ENCODE data around the gene BEST4. TPM values are rescaled to one million over a fixed set of nuclear protein-coding genes. Genes with fewer than 3 reads are reported as not detected.
A peak's percentile ranks its signal among the peaks of the same experiment; 100 is the strongest.

The BEST4 gene
- total and polyA plus RNA-seq, 2 of the 13 experiments (the other 11 are each of a cell fraction or from before 2014, with no cell fraction given) = 0.77 to 1.4 TPM

DNA sequence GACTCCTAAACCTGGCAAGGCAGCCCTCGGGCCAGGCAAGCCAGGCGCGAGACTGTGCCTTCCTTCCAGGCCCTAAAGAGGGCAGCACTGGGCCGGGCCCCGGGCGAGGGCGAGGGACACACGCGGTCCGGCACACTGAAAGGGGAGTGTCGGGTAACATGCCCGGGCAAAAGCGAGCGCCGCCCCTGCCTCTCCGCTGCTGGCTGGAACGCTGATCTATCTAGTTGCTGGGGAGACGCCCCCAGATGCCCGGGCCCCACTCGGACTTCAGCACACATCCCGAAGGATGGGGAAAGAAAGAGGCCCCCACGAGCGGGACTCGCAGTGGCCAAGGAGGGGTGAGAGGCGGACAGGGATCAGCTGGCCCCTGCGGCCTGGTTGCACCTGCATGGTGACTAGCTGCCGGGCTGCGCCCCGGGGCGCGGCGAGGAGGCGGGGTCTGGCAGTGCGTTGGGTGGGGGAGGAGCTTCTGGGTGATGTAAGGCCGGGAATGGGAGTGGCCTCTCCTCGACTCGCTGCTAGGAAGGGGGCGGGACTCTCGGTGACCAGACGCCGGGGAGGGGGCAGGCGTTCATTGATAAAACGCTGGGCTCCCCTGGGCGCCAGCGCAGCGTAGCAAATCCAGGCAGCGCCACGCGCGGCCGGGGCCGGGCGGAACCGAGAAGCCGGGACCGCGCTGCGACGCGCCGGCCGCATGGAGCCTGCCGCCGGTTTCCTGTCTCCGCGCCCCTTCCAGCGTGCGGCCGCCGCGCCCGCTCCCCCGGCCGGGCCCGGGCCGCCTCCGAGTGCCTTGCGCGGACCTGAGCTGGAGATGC lies 12.0 kb upstream of the BEST4 start, which contains the start of gene PLK3 (continued):
- no peak for TF ChIP-seq ZNF841 (CRISPR knock-in tag; IDR thresholded peaks at IDR 0.05; ENCODE audit: borderline replicate concordance)
- 0 out of 2 replicates have a peak, but pooled peaks have one; percentile 5 for TF ChIP-seq SRF (IDR thresholded peaks at IDR 0.05; ENCODE audit: low read depth, low read length)
- TF ChIP-seq ZNF558 (CRISPR knock-in tag; IDR thresholded peaks at IDR 0.05; ENCODE audit: borderline replicate concordance) = peak; percentile 55; the same call in 1 of the 2 replicates
- TF ChIP-seq ZNF224 (CRISPR knock-in tag; IDR thresholded peaks at IDR 0.05) = peak; percentile 97
- peak; percentile 96 for TF ChIP-seq PAX8 (CRISPR knock-in tag; IDR thresholded peaks at IDR 0.05; ENCODE audit: borderline replicate concordance)
- TF ChIP-seq, protein P1, sequence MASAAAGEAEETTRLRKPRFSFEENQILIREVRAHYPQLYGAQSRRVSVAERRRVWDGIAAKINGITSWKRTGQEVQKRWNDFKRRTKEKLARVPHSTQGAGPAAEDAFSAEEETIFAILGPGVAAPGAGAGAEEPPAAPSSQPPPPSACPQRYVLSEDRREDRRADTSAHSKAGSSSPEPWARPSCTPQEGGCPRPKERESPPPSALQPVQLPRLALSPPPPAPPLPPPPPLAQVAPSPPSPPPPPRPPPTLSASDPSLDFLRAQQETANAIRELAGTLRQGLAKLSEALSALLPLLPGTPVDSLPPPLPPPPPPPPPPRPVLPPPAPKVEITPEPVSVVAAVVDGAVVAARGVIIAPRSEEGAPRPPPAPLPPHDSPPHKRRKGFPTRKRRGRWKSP (CRISPR knock-in tag; IDR thresholded peaks at IDR 0.05) = no peak; the same call in none of the 2 replicates
- no peak for TF ChIP-seq NFKBIZ (CRISPR knock-in tag; IDR thresholded peaks at IDR 0.05)
- TF ChIP-seq CBFB (CRISPR knock-in tag; IDR thresholded peaks at IDR 0.05) = peak; percentile 65; the same call in 1 of the 2 replicates
- TF ChIP-seq KLF16 (CRISPR knock-in tag; IDR thresholded peaks at IDR 0.05) = peak in 1 of 2 experiments; percentile 90; a peak in 2 of 4 replicates
- TF ChIP-seq CHD4 (IDR thresholded peaks at IDR 0.05; ENCODE audit: borderline replicate concordance, low read length) = no peak
- TF ChIP-seq, protein P2, sequence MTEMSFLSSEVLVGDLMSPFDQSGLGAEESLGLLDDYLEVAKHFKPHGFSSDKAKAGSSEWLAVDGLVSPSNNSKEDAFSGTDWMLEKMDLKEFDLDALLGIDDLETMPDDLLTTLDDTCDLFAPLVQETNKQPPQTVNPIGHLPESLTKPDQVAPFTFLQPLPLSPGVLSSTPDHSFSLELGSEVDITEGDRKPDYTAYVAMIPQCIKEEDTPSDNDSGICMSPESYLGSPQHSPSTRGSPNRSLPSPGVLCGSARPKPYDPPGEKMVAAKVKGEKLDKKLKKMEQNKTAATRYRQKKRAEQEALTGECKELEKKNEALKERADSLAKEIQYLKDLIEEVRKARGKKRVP (CRISPR knock-in tag; IDR thresholded peaks at IDR 0.05) = peak in 1 of 2 experiments; percentile 89; a peak in 2 of 4 replicates
- TF ChIP-seq ZBTB42 (CRISPR knock-in tag; IDR thresholded peaks at IDR 0.05) = peak; percentile 27; the same call in 1 of the 2 replicates
- TF ChIP-seq, protein P3, sequence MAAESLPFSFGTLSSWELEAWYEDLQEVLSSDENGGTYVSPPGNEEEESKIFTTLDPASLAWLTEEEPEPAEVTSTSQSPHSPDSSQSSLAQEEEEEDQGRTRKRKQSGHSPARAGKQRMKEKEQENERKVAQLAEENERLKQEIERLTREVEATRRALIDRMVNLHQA (CRISPR knock-in tag; IDR thresholded peaks at IDR 0.05) = no peak
- peak; percentile 99 for TF ChIP-seq RBFOX2 (IDR thresholded peaks at IDR 0.05; ENCODE audit: low read depth, low read length)
- TF ChIP-seq, protein P4, sequence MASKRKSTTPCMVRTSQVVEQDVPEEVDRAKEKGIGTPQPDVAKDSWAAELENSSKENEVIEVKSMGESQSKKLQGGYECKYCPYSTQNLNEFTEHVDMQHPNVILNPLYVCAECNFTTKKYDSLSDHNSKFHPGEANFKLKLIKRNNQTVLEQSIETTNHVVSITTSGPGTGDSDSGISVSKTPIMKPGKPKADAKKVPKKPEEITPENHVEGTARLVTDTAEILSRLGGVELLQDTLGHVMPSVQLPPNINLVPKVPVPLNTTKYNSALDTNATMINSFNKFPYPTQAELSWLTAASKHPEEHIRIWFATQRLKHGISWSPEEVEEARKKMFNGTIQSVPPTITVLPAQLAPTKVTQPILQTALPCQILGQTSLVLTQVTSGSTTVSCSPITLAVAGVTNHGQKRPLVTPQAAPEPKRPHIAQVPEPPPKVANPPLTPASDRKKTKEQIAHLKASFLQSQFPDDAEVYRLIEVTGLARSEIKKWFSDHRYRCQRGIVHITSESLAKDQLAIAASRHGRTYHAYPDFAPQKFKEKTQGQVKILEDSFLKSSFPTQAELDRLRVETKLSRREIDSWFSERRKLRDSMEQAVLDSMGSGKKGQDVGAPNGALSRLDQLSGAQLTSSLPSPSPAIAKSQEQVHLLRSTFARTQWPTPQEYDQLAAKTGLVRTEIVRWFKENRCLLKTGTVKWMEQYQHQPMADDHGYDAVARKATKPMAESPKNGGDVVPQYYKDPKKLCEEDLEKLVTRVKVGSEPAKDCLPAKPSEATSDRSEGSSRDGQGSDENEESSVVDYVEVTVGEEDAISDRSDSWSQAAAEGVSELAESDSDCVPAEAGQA (IDR thresholded peaks at IDR 0.05; ENCODE audit: low read depth) = 0 out of 2 replicates have a peak, but pooled peaks have one; percentile 19
- TF ChIP-seq, protein P4 (CRISPR knock-in tag; IDR thresholded peaks at IDR 0.05; ENCODE audit: borderline replicate concordance) = no peak
- peak; percentile 71; the same call in 1 of the 2 replicates for TF ChIP-seq RNF2 (conservative IDR thresholded peaks at IDR 0.05; ENCODE audit: low read depth)
- TF ChIP-seq NFKB2 (CRISPR knock-in tag; IDR thresholded peaks at IDR 0.05; ENCODE audit: borderline replicate concordance) = peak; percentile 56; the same call in 1 of the 2 replicates
- 0 out of 2 replicates have a peak, but pooled peaks have one; percentile 22 for TF ChIP-seq NFE2L1 (CRISPR knock-in tag; IDR thresholded peaks at IDR 0.05; ENCODE audit: borderline replicate concordance)
- peak; percentile 86 for TF ChIP-seq ZNF883 (CRISPR knock-in tag; IDR thresholded peaks at IDR 0.05; ENCODE audit: not compliant biosample characterization)
- TF ChIP-seq TARDBP (CRISPR knock-in tag; IDR thresholded peaks at IDR 0.05) = peak; percentile 81; the same call in 1 of the 2 replicates

Measured in HepG2 (cell line).